CD8-positive, alpha-beta memory T cell (primary cell): ENCODE data around the gene ITPR2. TPM values are rescaled to one million over a fixed set of nuclear protein-coding genes. Genes with fewer than 3 reads are reported as not detected.

Experiments used
- CTCF ChIA-PET: fragments of 350-600 bp; sonication (Branson Sonifier 250); formaldehyde crosslinking; loops from one replicate; lab custom pipeline; 2021; ENCODE audit warnings: antibody characterized with exemption; lab: Charles Lee
- POLR2A ChIA-PET: fragments of 350-600 bp; sonication (Branson Sonifier 250); formaldehyde crosslinking; loops from one replicate; lab custom pipeline; 2021; ENCODE audit warnings: antibody characterized with exemption; lab: Charles Lee
- DNase-seq, 5 donors: peaks; one replicate each; pipeline versions ENCODE4 v3.0.0 to v3.0.0-alpha.2; 2020 to 2022; ENCODE audit warnings: mixed read lengths in 1 of 5
- H3K27ac ChIP-seq: one replicate; pipeline ENCODE4 v1.7.0; 2013; ENCODE audit warnings: low read depth, mild to moderate bottlenecking, low read length, moderate library complexity
- H3K27me3 ChIP-seq: 2 replicates; pipeline ENCODE4 v1.7.0; 2013; ENCODE audit warnings: low read length, mild to moderate bottlenecking; ENCODE audit not compliant: insufficient read depth, poor library complexity, severe bottlenecking
- H3K36me3 ChIP-seq: 2 replicates; pipeline ENCODE4 v1.7.0; 2013; ENCODE audit warnings: mild to moderate bottlenecking, low read length, moderate library complexity; ENCODE audit not compliant: insufficient read depth
- H3K4me1 ChIP-seq: 2 replicates; pipeline ENCODE4 v1.7.0; 2013; ENCODE audit warnings: mild to moderate bottlenecking, low read length, moderate library complexity; ENCODE audit not compliant: insufficient read depth
- H3K4me3 ChIP-seq: 2 replicates; pipeline ENCODE4 v1.7.0; 2013; ENCODE audit warnings: mild to moderate bottlenecking, low read length
- H3K9me3 ChIP-seq: 2 replicates; pipeline ENCODE4 v1.7.0; 2013; ENCODE audit warnings: mild to moderate bottlenecking, low read length
- H3K27ac Mint-ChIP-seq, 8 donors: one replicate each; pipeline ENCODE4 v1.8.0; 2020 to 2021; ENCODE audit warnings: mixed read lengths in 8 of 8, mild to moderate bottlenecking in 6 of 8, inconsistent platforms in 3 of 8, moderate library complexity in 3 of 8
- H3K27me3 Mint-ChIP-seq, 2 donors: one replicate each; pipeline ENCODE4 v1.8.0; 2020 to 2021; ENCODE audit warnings: mixed read lengths in 2 of 2, mild to moderate bottlenecking in 1 of 2, moderate library complexity in 1 of 2
- H3K36me3 Mint-ChIP-seq, 3 donors: one replicate each; pipeline ENCODE4 v1.8.0; 2020 to 2021; ENCODE audit warnings: mixed read lengths in 3 of 3, inconsistent platforms in 1 of 3, mild to moderate bottlenecking in 1 of 3
- H3K4me1 Mint-ChIP-seq, 3 donors: one replicate each; pipeline ENCODE4 v1.8.0; 2020 to 2021; ENCODE audit warnings: mixed read lengths in 3 of 3, inconsistent platforms in 1 of 3, mild to moderate bottlenecking in 1 of 3
- H3K4me3 Mint-ChIP-seq, 7 donors: one replicate each; pipeline ENCODE4 v1.8.0; 2020 to 2021; ENCODE audit warnings: mixed read lengths in 7 of 7, mild to moderate bottlenecking in 6 of 7, moderate library complexity in 4 of 7, inconsistent platforms in 2 of 7
- H3K9me3 Mint-ChIP-seq, 5 donors: one replicate each; pipeline ENCODE4 v1.8.0; 2020 to 2022; ENCODE audit warnings: mixed read lengths in 5 of 5, mild to moderate bottlenecking in 3 of 5, moderate library complexity in 2 of 5, inconsistent platforms in 1 of 5
- polyA plus RNA-seq: library from polyadenylated mRNA; unstranded; fragments of 300-500 nt; fragmentation: Illumina TruSeq; gene quantifications from one replicate; pipeline ENCODE4 v1.2.3, GENCODE V29; 2021
- total RNA-seq, 2 experiments: library from RNA; stranded (reverse); gene quantifications; one replicate each; pipeline ENCODE4 v1.2.3, GENCODE V29; 2021

The ITPR2 gene
- total and polyA plus RNA-seq, 3 experiments from 2014 or later = 13.0 to 29.4 (median 24.0) TPM

DNA sequence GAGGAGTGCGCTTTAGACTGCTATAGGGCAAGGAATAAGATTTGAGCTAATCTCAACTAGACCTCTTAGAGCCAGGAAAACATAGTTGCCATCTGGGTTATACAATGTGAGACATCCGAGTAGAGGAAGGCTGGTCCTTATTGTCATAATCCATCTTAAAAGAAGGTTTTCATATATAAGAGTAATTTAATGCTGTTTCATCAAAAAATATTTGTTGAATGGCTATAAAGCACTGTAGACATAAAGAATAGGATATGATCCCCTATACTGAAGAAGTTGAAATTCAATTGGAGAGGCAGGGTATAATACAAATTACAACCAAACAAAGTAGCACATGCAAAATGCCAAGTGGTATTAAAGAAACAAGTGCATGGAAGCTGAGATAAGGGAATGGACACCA lies 343.1 kb downstream of the ITPR2 start:
- Mint-ChIP-seq H3K9me3 (no peaks in the 10 kb centered on the region), H3K27ac (no peak overlapping the region), H3K27me3 (no peaks in the 10 kb centered on the region), H3K36me3 (peaks cover 36 to 64% (median 45%) of the 10 kb centered on the region in 3 donors), H3K4me3 (no peak overlapping the region), H3K4me1 (peaks cover 0 to 1% (median 0%) of the 10 kb centered on the region in 3 donors)
- CTCF ChIA-PET = no interaction called here
- Histone ChIP-seq H3K4me1 (no peaks in the 10 kb centered on the region), H3K9me3 (no peaks in the 10 kb centered on the region), H3K36me3 (no peaks in the 10 kb centered on the region), H3K27me3 (no peaks in the 10 kb centered on the region), H3K4me3 (no peak overlapping the region), H3K27ac (no peak overlapping the region)
- POLR2A ChIA-PET = no interaction called here
- no peak for DNase-seq

DNA sequence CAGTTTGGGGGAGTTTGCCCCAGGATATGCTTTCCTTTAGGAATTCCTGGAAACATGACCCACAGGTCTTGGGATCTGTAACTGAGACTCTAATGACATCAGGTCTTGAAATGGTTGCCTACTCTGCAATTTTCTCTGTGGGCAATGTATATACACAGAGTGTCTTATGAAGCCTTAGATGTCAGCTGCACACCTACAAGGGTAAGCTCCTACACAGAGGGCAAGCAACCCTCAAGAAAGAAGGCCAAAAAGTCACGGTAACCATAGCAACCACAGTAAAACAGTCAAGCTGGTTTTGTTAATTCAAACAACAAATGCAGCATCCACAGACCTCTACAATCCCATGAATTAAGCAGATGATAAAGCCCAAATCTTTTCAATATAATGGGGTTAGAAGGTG lies 344.6 kb downstream of the ITPR2 start:
- Histone ChIP-seq H3K27me3 (no peaks in the 10 kb centered on the region), H3K36me3 (peaks cover 5% of the 10 kb centered on the region), H3K9me3 (no peaks in the 10 kb centered on the region), H3K4me3 (no peak overlapping the region), H3K4me1 (no peaks in the 10 kb centered on the region), H3K27ac (no peak overlapping the region)
- Mint-ChIP-seq H3K36me3 (peaks cover 38 to 67% (median 49%) of the 10 kb centered on the region in 3 donors), H3K9me3 (no peaks in the 10 kb centered on the region), H3K27me3 (no peaks in the 10 kb centered on the region), H3K4me3 (no peak overlapping the region), H3K4me1 (peaks cover 0 to 1% (median 0%) of the 10 kb centered on the region in 3 donors), H3K27ac (no peak overlapping the region)
- ChIA-PET CTCF (no interaction called here), POLR2A (no interaction called here)
- no peak for DNase-seq

DNA sequence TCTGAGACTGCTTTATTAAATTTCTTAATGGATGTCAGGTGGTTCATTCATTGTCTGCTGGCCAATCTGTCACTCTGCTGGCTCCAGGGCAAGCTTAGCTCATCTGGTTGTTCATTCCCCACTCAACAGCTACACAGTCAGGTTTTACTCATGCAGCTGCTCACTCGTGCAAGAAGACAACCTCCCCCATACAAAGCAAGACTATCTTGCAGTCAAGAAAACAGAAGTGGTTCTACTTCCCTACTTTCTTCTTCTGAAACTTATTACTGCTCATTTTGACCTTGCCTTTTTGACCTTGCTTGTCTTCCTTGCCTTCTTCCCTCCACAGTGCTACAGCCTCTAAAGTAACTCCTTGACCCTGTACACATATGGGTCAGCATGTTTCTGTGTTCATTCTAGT lies 359.7 kb downstream of the ITPR2 start:
- Histone ChIP-seq H3K4me1 (no peaks in the 10 kb centered on the region), H3K27me3 (no peaks in the 10 kb centered on the region), H3K36me3 (peaks cover 13% of the 10 kb centered on the region), H3K9me3 (no peaks in the 10 kb centered on the region), H3K4me3 (no peak overlapping the region), H3K27ac (no peak overlapping the region)
- H3K4me3 Mint-ChIP-seq = no peak overlapping the region
- H3K27me3 Mint-ChIP-seq = no peaks in the 10 kb centered on the region
- H3K9me3 Mint-ChIP-seq = peaks cover 0 to 2% (median 0%) of the 10 kb centered on the region in 5 donors
- CTCF ChIA-PET = no interaction called here
- H3K4me1 Mint-ChIP-seq = no peaks in the 10 kb centered on the region
- POLR2A ChIA-PET = no interaction called here
- H3K36me3 Mint-ChIP-seq = peaks cover 43 to 66% (median 56%) of the 10 kb centered on the region in 3 donors
- H3K27ac Mint-ChIP-seq = no peak overlapping the region
- DNase-seq = no peak

DNA sequence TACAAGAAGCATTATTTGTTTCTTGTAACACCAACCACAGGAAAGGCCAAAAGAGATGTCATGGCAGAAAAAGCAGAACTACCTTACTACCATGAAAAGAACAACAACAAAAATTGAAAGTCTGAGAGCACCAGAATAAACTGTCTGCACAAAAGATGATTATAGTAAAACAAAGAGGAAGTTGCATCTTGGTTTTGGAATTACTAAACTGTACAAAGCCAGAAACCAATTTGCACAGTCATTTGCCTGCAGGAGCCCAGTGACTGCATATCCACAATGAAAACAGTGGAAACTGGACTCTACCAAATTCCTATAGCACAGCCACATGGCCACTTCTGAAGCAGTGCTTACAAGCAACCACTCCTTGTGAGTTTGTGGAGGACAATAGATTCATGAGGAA lies 361.4 kb downstream of the ITPR2 start:
- Histone ChIP-seq H3K9me3 (no peaks in the 10 kb centered on the region), H3K27me3 (no peaks in the 10 kb centered on the region), H3K36me3 (peaks cover 13% of the 10 kb centered on the region), H3K4me3 (no peak overlapping the region), H3K4me1 (no peaks in the 10 kb centered on the region), H3K27ac (no peak overlapping the region)
- H3K4me1 Mint-ChIP-seq = no peaks in the 10 kb centered on the region
- no peak overlapping the region for H3K4me3 Mint-ChIP-seq
- no peak overlapping the region for H3K27ac Mint-ChIP-seq
- ChIA-PET CTCF (no interaction called here), POLR2A (no interaction called here)
- H3K27me3 Mint-ChIP-seq = no peaks in the 10 kb centered on the region
- H3K9me3 Mint-ChIP-seq = peaks cover 0 to 2% (median 0%) of the 10 kb centered on the region in 5 donors
- peaks cover 32 to 55% (median 51%) of the 10 kb centered on the region in 3 donors for H3K36me3 Mint-ChIP-seq
- DNase-seq = no peak

DNA sequence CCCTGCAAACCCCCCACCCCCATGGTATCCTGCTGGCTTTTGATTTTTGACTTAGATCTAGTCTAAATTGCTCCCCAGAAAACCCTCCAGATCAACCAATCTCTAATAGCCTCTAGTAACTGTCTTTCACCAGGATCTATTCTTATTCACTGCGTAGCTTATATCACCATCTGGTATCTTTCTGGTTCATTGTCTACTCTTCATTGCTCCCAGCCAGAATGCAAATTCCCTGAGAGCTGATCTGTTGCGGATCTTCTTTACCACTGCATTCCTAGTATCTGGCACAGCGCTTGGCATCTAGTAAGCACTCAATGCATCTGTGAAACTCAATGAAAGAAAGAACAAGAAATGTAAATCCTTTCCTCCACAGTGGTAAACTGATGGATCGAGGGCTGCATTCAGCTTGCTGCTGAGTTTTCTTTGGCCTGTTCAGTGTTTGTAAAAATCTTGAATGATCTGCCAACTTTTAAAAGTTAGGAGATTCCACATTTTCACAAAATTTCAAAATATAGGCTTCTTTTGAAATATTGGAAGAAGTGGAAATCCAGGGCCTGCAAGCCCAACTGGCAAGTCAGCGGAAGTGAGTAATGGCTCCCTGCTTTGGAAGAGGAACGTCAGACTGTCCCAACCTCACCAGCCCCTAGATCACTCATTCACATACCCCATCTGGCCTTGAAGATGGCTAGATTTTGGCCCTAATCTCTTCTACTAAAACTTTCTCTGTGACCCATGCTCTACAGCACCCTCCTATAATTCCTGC lies 363.4 kb downstream of the ITPR2 start:
- Histone ChIP-seq H3K27ac (no peak overlapping the region), H3K27me3 (no peaks in the 10 kb centered on the region), H3K36me3 (peaks cover 5% of the 10 kb centered on the region), H3K4me3 (no peak overlapping the region), H3K4me1 (no peaks in the 10 kb centered on the region), H3K9me3 (no peaks in the 10 kb centered on the region)
- ChIA-PET CTCF (interaction anchor here (0.6 kb wide), 1 partner anchor 989 kb away, joined by 3 read pairs; no protein-coding TSS in a partner anchor), POLR2A (no interaction called here)
- H3K9me3 Mint-ChIP-seq = peaks cover 0 to 2% (median 0%) of the 10 kb centered on the region in 5 donors
- peaks cover 15 to 49% (median 43%) of the 10 kb centered on the region in 3 donors for H3K36me3 Mint-ChIP-seq
- no peak overlapping the region for H3K27ac Mint-ChIP-seq
- no peaks in the 10 kb centered on the region for H3K27me3 Mint-ChIP-seq
- no peaks in the 10 kb centered on the region for H3K4me1 Mint-ChIP-seq
- no peak overlapping the region for H3K4me3 Mint-ChIP-seq
- DNase-seq = no peak

DNA sequence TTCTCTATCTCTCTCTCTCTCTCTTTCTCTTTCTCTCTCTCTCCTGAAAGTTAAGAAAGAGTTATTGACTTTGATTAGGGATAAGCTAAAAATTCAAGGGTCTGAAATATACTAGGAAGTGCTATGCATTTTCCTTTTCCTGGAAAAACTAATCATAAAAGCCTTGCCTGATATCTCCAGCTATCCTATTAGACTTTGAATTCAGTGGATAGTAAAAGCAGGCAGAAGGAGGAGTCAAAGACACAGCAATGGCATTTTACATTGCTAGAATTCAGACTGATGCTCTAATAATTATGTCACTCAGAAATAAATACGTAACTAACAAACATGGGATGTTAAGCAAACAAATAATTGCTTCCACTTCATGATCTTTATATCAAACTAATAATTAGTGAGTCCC lies 365.6 kb downstream of the ITPR2 start:
- ChIA-PET POLR2A (no interaction called here), CTCF (no interaction called here)
- Mint-ChIP-seq H3K4me1 (no peaks in the 10 kb centered on the region), H3K27me3 (no peaks in the 10 kb centered on the region), H3K36me3 (peaks cover 2 to 42% (median 28%) of the 10 kb centered on the region in 3 donors), H3K4me3 (no peak overlapping the region), H3K27ac (no peak overlapping the region), H3K9me3 (no peaks in the 10 kb centered on the region)
- no peaks in the 10 kb centered on the region for H3K4me1 ChIP-seq
- no peak overlapping the region for H3K4me3 ChIP-seq
- no peak for DNase-seq
- H3K27ac ChIP-seq = no peak overlapping the region
- H3K36me3 ChIP-seq = peaks cover 5% of the 10 kb centered on the region
- no peaks in the 10 kb centered on the region for H3K27me3 ChIP-seq
- no peaks in the 10 kb centered on the region for H3K9me3 ChIP-seq

DNA sequence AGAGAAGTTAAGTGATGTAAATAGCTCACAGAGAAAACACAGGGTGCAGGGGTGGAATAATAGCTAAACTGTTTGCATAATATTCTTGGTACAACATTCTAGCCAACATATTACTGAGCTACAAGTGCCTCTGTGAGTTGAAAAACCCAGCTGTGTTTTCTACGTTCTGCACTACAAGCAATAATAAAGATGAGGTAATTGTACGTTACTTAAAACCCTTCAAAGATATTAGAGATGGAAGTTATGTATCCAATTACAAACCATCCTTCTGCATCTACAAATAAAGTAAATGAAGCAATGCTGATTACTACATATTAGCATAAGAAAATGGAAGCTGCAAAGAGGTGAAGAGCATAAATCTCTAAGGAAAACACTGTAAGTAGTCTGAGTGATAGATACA lies 366.3 kb downstream of the ITPR2 start:
- Histone ChIP-seq H3K4me3 (no peak overlapping the region), H3K27ac (no peak overlapping the region), H3K9me3 (no peaks in the 10 kb centered on the region), H3K27me3 (no peaks in the 10 kb centered on the region), H3K36me3 (peaks cover 1% of the 10 kb centered on the region), H3K4me1 (no peaks in the 10 kb centered on the region)
- Mint-ChIP-seq H3K36me3 (peaks cover 0 to 38% (median 26%) of the 10 kb centered on the region in 3 donors), H3K9me3 (no peaks in the 10 kb centered on the region), H3K4me3 (no peak overlapping the region), H3K27ac (no peak overlapping the region), H3K27me3 (no peaks in the 10 kb centered on the region), H3K4me1 (no peaks in the 10 kb centered on the region)
- CTCF ChIA-PET = no interaction called here
- POLR2A ChIA-PET = no interaction called here
- no peak for DNase-seq

DNA sequence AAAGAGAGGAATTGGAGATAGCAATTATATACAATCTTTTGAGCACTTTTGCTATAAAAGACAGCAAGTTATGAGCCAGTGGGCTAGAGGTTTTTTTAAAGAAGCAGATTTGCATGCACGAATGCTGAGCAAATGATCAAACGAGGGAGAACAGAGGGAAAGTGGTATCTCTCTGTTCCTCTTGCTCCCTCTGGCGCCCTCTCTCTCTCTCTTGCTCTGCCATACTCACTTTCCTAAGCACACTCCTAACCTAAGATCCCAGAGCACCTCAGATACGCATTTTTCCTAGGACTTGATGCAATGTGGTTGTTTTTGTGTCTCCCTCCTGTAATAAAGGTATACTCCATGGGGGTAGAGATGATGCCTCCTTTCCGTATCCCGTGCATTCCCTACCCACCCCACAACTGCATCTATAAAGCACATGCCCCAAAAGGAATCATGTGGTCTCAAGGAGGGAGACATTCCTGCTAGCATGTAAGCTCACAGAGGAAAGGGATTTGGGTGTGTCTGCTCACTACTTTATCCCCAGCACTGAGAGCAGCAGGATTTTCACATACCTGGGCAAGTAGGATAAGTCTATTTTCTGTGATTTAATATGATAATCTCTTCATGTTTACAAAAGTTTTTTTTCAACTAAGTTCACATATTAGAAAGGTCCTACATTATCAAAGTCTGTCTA lies 367.4 kb downstream of the ITPR2 start:
- H3K4me1 Mint-ChIP-seq = no peaks in the 10 kb centered on the region
- no peak overlapping the region for H3K27ac Mint-ChIP-seq
- Histone ChIP-seq H3K27me3 (no peaks in the 10 kb centered on the region), H3K4me3 (no peak overlapping the region), H3K4me1 (no peaks in the 10 kb centered on the region), H3K27ac (no peak overlapping the region), H3K36me3 (no peaks in the 10 kb centered on the region), H3K9me3 (no peaks in the 10 kb centered on the region)
- POLR2A ChIA-PET = no interaction called here
- DNase-seq = no peak
- H3K27me3 Mint-ChIP-seq = no peaks in the 10 kb centered on the region
- H3K36me3 Mint-ChIP-seq = peaks cover 3 to 32% (median 25%) of the 10 kb centered on the region in 3 donors
- H3K4me3 Mint-ChIP-seq = no peak overlapping the region
- CTCF ChIA-PET = no interaction called here
- no peaks in the 10 kb centered on the region for H3K9me3 Mint-ChIP-seq
